SU-DHL-6 (cell line): Measurements from ENCODE around the gene GRID2.

Source experiments
- H2AFZ ChIP-seq: fragments of 200-600 bp; sonication (generic); 2 replicates; pipeline ENCODE4 v1.6.1; 2014; ENCODE audit warnings: low read depth, mild to moderate bottlenecking, moderate library complexity, mixed read lengths, antibody characterized with exemption, low read length; ENCODE audit not compliant: severe bottlenecking
- H3F3A ChIP-seq: fragments of 200-600 bp; shearing (Covaris generic); 2 replicates; pipeline ENCODE4 v1.6.0; 2016; ENCODE audit warnings: antibody characterized with exemption, mild to moderate bottlenecking; ENCODE audit not compliant: insufficient read depth
- H3K27ac ChIP-seq: fragments of 200-600 bp; sonication (generic); 2 replicates; pipeline ENCODE4 v1.5.1; 2016; ENCODE audit warnings: low read depth, mild to moderate bottlenecking, low read length, moderate library complexity, mixed read lengths
- H3K27me3 ChIP-seq: fragments of 200-600 bp; sonication (generic), shearing (Covaris generic); 2 replicates; pipeline ENCODE4 v1.6.0; 2014; ENCODE audit warnings: mild to moderate bottlenecking, low read length
- H3K36me3 ChIP-seq: fragments of 200-600 bp; sonication (generic); 2 replicates; pipeline ENCODE4 v1.6.1; 2014; ENCODE audit warnings: mild to moderate bottlenecking, low read length, mixed read lengths
- H3K4me2 ChIP-seq: fragments of 300-600, 200-600 bp; shearing (Covaris generic), sonication (generic); 2 replicates; pipeline ENCODE4 v1.6.0; 2014; ENCODE audit warnings: low read length, low read depth, mild to moderate bottlenecking; ENCODE audit not compliant: poor library complexity, severe bottlenecking
- H3K4me3 ChIP-seq: fragments of 200-600 bp; sonication (generic); 2 replicates; pipeline ENCODE4 v1.5.1; 2014; ENCODE audit warnings: antibody characterized with exemption, low read length, mild to moderate bottlenecking, mixed read lengths; ENCODE audit not compliant: insufficient read depth, poor library complexity, severe bottlenecking
- H3K79me2 ChIP-seq: fragments of 200-600 bp; sonication (generic); 2 replicates; pipeline ENCODE4 v1.6.1; 2014; ENCODE audit warnings: mild to moderate bottlenecking, low read length, moderate library complexity; ENCODE audit not compliant: insufficient read depth
- H3K9ac ChIP-seq: fragments of 200-600 bp; sonication (generic); 2 replicates; pipeline ENCODE4 v1.7.0; 2014; ENCODE audit warnings: mild to moderate bottlenecking, low read length
- H3K9me2 ChIP-seq: fragments of 200-600 bp; sonication (generic); replicated peaks from 2 replicates; pipeline ENCODE4 v1.6.1; 2014; ENCODE audit warnings: low read length; ENCODE audit not compliant: insufficient read depth
- H3K9me3 ChIP-seq: fragments of 200-600 bp; sonication (generic); 2 replicates; pipeline ENCODE4 v1.6.1; 2014; ENCODE audit warnings: low read length, mixed read lengths; ENCODE audit not compliant: insufficient read depth
- H4K20me1 ChIP-seq: fragments of 200-600 bp; sonication (generic); 2 replicates; pipeline ENCODE4 v1.6.1; 2014; ENCODE audit warnings: low read depth, mild to moderate bottlenecking, antibody characterized with exemption, low read length, moderate library complexity, mixed read lengths
- CTCF ChIP-seq: fragments of 200-600 bp; sonication (generic); IDR thresholded peaks from one replicate; pipeline ENCODE4 v1.5.1; 2017; ENCODE audit warnings: antibody characterized with exemption, mild to moderate bottlenecking, low read length, moderate library complexity; ENCODE audit not compliant: insufficient read depth, poor library complexity, severe bottlenecking
- EZH2phosphoT487 ChIP-seq: fragments of 200-600 bp; sonication (generic), shearing (Covaris generic); conservative IDR thresholded peaks from 2 replicates; pipeline ENCODE4 v1.6.1; 2018; ENCODE audit warnings: mild to moderate bottlenecking, antibody characterized with exemption, low read length, moderate library complexity, mixed read lengths

The GRID2 gene

GRCh38 chr4:92825791-92826190 lies 522.0 kb downstream of the GRID2 start:
- H4K20me1 ChIP-seq = no peaks in the 10 kb centered on the region
- no peaks in the 10 kb centered on the region for H3K36me3 ChIP-seq
- H3K9ac ChIP-seq = no peak overlapping the region
- TF ChIP-seq EZH2phosphoT487 (no peak), CTCF (no peak)
- no peak overlapping the region for H3K27ac ChIP-seq
- H3F3A ChIP-seq = no peaks in the 10 kb centered on the region
- H3K4me3 ChIP-seq = no peak overlapping the region
- no peaks in the 10 kb centered on the region for H3K79me2 ChIP-seq
- no peaks in the 10 kb centered on the region for H3K9me2 ChIP-seq
- H3K27me3 ChIP-seq = no peaks in the 10 kb centered on the region
- no peak overlapping the region for H2AFZ ChIP-seq
- no peaks in the 10 kb centered on the region for H3K9me3 ChIP-seq
- no peak overlapping the region for H3K4me2 ChIP-seq

GRCh38 chr4:92830771-92831170 lies 527.0 kb downstream of the GRID2 start:
- no peaks in the 10 kb centered on the region for H3K27me3 ChIP-seq
- H3K9me2 ChIP-seq = no peaks in the 10 kb centered on the region
- H3F3A ChIP-seq = no peaks in the 10 kb centered on the region
- no peaks in the 10 kb centered on the region for H3K36me3 ChIP-seq
- H3K4me3 ChIP-seq = no peak overlapping the region
- no peak overlapping the region for H3K4me2 ChIP-seq
- no peaks in the 10 kb centered on the region for H3K79me2 ChIP-seq
- H3K27ac ChIP-seq = no peak overlapping the region
- no peaks in the 10 kb centered on the region for H4K20me1 ChIP-seq
- no peak overlapping the region for H3K9ac ChIP-seq
- no peaks in the 10 kb centered on the region for H3K9me3 ChIP-seq
- TF ChIP-seq EZH2phosphoT487 (no peak), CTCF (no peak)
- H2AFZ ChIP-seq = no peak overlapping the region

- Histone ChIP-seq H3K4me2 (no peak overlapping the region), H3K27me3 (no peaks in the 10 kb centered on the region)
- TF ChIP-seq CTCF = no peak
Observed at GRCh38 chr4:92840880-92841279, 537.1 kb downstream of the GRID2 start.

GRCh38 chr4:92843784-92844183 lies 540.0 kb downstream of the GRID2 start:
- Histone ChIP-seq H3K36me3 (no peaks in the 10 kb centered on the region), H3K9ac (no peak overlapping the region), H3K79me2 (no peaks in the 10 kb centered on the region), H3F3A (no peaks in the 10 kb centered on the region), H3K4me3 (no peak overlapping the region), H3K27me3 (no peaks in the 10 kb centered on the region), H3K27ac (no peak overlapping the region), H3K4me2 (no peak overlapping the region), H3K9me2 (no peaks in the 10 kb centered on the region), H2AFZ (no peak overlapping the region), H4K20me1 (no peaks in the 10 kb centered on the region), H3K9me3 (no peaks in the 10 kb centered on the region)
- TF ChIP-seq CTCF = no peak
- no peak for TF ChIP-seq EZH2phosphoT487

More at GRCh38 chr4:92840880-92841279, 537.1 kb downstream of the GRID2 start:
- Histone ChIP-seq H3K36me3 (no peaks in the 10 kb centered on the region), H3K79me2 (no peaks in the 10 kb centered on the region), H3K9ac (no peak overlapping the region), H2AFZ (no peak overlapping the region), H3F3A (no peaks in the 10 kb centered on the region), H3K4me3 (no peak overlapping the region), H3K9me2 (no peaks in the 10 kb centered on the region), H3K27ac (no peak overlapping the region), H4K20me1 (no peaks in the 10 kb centered on the region), H3K9me3 (no peaks in the 10 kb centered on the region)
